GM12892 (cell line): Measurements from ENCODE around the gene R3HDM4.

Experiments used
- POLR2A ChIP-seq: IDR thresholded peaks from 2 replicates; pipeline ENCODE4 v1.6.1; 2011; ENCODE audit warnings: low read depth, low read length, control low read depth
- POLR2AphosphoS5 ChIP-seq: IDR thresholded peaks from 2 replicates; pipeline ENCODE4 v1.6.1; 2011; ENCODE audit warnings: low read depth, low read length, control low read depth

DNA sequence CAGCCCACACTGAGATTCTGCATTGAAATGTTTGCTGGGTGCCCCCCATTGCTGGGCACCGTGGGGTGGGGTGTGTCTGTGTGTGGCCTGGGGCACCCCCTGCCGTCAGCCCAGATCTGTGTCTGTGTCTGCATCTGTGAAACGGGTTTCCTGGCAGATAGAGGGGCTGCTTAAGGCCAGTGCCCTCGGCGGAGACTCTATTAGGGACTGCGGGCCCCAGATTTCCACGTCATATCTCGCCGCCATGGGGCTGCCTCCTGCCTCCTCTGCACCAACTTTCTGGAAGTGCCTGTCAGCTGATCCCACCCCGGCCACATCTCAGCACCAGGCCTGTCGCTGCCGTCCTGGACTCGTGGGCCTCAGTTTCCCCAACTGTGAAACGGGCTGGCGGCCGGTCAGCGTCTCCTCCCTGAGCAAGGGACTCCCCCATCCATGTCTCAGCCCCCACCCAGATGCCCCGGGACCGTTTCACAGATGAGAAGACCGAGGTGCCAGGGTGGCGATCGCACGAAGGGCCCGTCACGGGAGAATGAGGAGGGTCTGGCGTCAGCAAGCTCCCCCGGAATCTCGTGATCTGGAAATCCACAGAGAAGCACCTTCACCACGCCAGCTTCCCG lies 34.2 kb upstream of the R3HDM4 start:
- TF ChIP-seq POLR2AphosphoS5 (no peak), POLR2A (peak; percentile 6; the same call in 1 of the 2 replicates)
